ENCODE results near the gene DDIAS. TPM values are rescaled to one million over a fixed set of nuclear protein-coding genes. Genes with fewer than 3 reads are reported as not detected.
"Not testable (repeated sequence)": the region's sequence is repeated elsewhere in the genome, so short reads cannot be mapped to it uniquely, and the experiment has no call there.

DDIAS gene
- polyA plus RNA-seq, 1 donor: 2.6 TPM

DNA sequence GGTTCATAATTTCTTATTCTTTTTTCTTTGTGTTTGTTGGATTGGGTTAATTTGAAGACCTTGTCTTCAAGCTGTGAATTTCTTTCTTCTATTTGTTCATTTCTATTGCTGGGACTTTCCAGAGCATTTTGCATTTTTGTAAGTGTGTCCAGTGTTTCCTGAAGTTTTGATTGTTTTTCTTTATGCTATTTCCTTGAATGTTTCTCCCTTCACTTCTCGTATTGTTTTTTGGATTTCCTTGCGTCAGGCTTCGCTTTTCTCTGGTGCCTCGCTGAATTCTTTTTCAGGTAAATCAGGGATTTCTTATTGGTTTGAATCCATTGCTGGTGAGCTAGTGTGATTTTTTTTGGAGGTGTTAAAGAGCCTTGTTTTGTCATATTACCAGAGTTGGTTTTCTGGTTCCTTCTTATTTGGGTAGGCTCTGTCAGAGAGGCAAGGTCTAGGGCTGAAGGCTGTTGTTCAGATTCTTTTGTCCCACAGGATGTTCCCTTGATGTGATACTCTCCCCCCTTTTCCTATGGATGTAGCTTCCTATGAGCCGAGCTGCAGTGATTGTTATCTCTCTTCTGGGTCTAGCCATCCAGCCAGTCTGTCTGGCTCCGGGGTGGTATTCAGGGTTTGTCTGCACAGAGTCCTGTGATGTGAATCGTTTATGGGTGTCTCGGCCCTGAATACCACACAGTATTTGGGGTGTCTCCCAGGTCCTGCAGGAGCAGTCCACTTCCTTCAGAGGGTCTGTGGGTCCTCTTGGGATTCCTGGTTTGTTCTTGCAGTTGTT, 21.0 kb downstream of the DDIAS start:
- DNase-seq: not testable (repeated sequence)

- no peak for DNase-seq
These were observed 23.1 kb downstream of the DDIAS start for GRCh38 chr11:82924522-82925224.

GRCh38 chr11:82927264-82927880, 25.8 kb downstream of the DDIAS start:
- DNase-seq: peak; percentile 25

DNA sequence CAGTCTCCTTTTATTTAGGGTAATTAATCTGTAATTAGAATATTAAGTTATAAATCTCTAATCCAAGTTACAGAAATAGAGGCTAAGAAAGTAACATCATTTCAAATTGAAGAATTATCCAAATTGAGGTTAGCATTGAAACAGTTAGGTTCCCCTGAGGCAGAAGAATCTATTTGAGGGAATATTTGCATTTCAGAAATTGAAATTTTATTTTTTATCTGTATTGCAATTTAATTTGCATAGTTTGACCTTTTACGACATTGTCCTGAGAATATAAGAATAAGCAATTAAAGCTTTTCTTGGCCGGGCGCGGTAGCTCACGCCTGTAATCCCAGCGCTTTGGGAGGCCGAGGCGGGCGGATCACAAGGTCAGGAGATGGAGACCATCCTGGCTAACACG, 27.6 kb downstream of the DDIAS start:
- DNase-seq: no peak

- DNase-seq: no peak
These were observed 28.7 kb downstream of the DDIAS start for GRCh38 chr11:82930229-82930628.

- DNase-seq: no peak
These were observed 29.2 kb downstream of the DDIAS start for GRCh38 chr11:82930734-82931133.

GRCh38 chr11:82932564-82932963, 31.0 kb downstream of the DDIAS start:
- DNase-seq: no peak

DNA sequence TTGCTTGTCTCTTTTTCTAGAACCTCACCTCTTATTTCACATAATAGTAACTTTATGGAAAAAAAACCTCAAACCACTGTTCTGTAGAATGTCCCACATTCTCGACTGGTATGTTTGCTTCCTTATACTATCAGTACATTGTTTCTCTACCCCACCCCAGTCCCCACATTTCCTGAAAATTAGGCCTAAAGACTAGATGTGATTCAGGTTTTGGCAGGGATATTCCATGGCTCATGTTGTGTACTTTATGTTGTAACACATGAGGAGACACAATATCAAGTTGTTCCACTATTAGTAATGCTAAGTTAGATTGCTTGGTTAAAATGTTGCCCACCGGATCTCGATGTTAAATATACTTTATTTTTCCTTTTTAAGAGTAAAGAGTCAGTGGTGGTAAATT, 34.7 kb downstream of the DDIAS start:
- DNase-seq: no peak

- no peak for DNase-seq
These were observed 36.0 kb downstream of the DDIAS start for GRCh38 chr11:82937554-82937953.

GRCh38 chr11:82939456-82939855, 37.9 kb downstream of the DDIAS start:
- DNase-seq: no peak

- DNase-seq: no peak
These were observed 40.8 kb downstream of the DDIAS start for GRCh38 chr11:82942376-82942775.

DNA sequence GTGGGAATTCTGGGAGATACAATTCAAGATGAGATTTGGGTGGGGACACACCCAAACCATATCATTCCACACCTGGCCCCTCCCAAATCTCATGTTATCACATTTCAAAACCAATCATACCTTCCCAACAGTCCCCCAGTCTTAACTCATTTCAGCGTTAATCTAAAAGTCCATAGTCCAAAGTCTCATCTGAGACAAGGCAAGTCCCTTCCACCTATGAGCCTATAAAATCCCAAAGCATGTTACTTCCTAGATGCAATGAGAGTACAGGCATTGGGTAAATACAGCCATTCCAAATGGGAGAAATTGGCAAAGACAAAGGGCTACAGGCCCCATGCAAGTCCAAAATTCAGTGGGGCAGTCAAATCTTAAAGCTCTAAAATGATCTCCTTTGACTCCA, 41.9 kb downstream of the DDIAS start:
- DNase-seq: not testable (repeated sequence)

GRCh38 chr11:82944198-82944597, 42.7 kb downstream of the DDIAS start:
- DNase-seq: no peak

- DNase-seq: not testable (repeated sequence)
These were observed 43.5 kb downstream of the DDIAS start for GRCh38 chr11:82945041-82945440.

DNA sequence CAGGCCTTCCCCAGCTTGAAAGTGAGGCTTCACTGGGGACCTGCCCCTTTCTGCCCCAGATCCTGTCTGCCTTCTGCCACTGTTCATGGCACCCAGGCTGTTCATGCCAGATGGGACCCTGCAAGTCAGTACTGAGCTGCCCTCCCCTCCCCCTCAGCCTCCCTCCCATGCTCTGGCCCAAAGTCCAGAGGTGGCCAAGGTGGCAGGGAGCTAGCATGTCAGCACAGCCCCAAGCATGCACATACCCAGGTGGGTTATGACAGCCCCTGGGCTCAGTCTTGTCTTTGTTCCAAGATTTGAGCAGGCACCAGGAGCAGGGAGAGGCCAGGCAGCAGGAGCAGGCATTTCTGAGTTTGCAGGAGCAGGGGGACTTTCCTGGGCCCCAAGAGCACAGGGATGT, 44.1 kb downstream of the DDIAS start:
- no peak for DNase-seq

- DNase-seq: no peak
These were observed 47.8 kb downstream of the DDIAS start for GRCh38 chr11:82949352-82949751.

DNA sequence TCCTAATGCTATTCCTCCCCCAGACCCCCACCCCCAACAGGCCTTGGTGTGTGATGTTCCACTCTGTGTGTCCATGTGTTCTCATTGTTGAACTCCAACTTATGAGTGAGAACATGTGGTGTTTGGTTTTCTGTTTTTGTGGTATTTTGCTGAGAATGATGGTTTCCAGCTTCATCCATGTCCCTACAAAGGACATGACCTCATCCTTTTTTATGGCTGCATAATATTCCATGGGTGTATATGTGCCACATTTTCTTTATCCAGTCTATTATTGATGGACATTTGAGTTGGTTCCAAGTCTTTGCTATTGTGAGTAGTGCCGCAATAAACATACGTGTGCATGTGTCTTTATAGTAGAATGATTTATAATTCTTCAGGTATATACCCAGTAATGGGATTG, 49.0 kb downstream of the DDIAS start:
- not testable (repeated sequence) for DNase-seq

- DNase-seq: not testable (repeated sequence)
These were observed 54.4 kb downstream of the DDIAS start for GRCh38 chr11:82955736-82956453.

DNA sequence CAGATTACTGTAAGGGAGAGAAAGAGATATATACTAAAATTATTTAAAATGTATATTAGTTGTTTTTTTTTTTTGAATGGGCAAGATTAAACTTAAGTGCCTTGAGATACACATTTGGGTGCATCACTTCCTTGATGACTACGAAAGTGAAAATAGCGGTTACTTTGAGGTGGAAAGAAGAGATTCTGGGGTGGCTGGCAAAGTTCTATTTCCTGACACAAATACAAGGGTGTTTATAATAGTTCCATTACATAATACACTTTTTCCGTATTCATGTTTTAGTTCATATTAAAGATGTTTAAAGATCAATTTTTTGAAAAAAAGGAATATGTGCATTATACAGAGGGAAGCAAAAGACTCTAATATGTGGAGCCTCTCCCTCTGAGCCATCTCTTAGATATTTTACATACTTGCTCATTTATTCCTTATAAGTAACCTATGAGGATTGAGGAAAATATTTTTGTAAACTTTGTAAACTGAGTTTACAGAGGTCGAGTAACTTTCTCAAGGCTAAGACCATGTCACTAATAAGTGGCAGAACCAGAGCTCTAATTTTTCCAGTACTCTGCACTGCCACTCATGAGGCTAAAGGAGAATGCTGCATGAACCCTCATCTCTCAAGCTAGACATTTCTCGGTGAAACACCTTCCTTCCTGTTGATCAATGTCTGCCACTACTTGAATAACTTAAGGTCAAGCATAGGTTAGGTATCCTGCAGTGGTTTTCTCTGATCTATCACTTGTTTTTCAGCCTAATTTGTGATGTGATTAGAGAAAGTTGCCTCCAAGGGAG, 58.6 kb downstream of the DDIAS start:
- DNase-seq: no peak

- DNase-seq: no peak
These were observed 59.2 kb downstream of the DDIAS start for GRCh38 chr11:82960779-82961143.

GRCh38 chr11:82962021-82962420, 60.5 kb downstream of the DDIAS start:
- not testable (repeated sequence) for DNase-seq

DNA sequence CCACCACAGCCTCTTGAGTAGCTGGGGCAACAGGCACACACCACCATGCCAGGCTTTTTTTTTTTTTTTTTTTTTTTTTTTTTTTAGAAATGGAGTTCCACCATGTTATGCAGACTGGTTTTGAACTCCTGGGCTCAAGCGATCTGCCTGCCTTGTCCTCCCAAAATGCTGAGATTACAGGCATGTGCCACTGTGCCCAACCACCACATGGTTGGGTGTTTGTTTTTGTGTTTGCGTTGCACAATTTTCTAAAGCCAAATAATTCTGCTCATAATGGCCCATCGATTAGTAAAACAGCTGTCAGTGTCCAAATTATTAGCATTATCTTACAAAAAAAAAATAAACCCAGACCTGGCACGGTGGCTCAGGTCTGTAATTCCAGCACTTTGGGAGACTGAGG, 65.8 kb downstream of the DDIAS start:
- DNase-seq: no peak

All from hindlimb muscle (tissue), 1 donor.